Esophagus squamous epithelium (tissue), 4 donors: ENCODE measurements around the gene CFAP74.

Experiments used
- CTCF ChIP-seq, 6 experiments: fragments of 450-650 bp in 4 of 6; fragments of 200-600 bp in 2 of 6; sonication (generic) in 2 of 6; IDR thresholded peaks; one replicate each; pipeline ENCODE4 v1.5.1; 2016 to 2019; ENCODE audit warnings: antibody characterized with exemption in 6 of 6, mild to moderate bottlenecking in 4 of 6, moderate library complexity in 4 of 6
- POLR2A ChIP-seq, 4 donors: fragments of 450-650 bp; IDR thresholded peaks; one replicate each; pipeline ENCODE4 v1.6.1; 2017; ENCODE audit warnings: antibody characterized with exemption in 4 of 4, mild to moderate bottlenecking in 4 of 4, moderate library complexity in 3 of 4

GRCh38 chr1:1919304-1920056 is 84.1 kb downstream of the CFAP74 start:
- TF ChIP-seq POLR2A (IDR thresholded peaks at IDR 0.05) (no peak), CTCF (IDR thresholded peaks at IDR 0.05) (no peak)
